Motor neuron (in vitro differentiated cells): Measurements from ENCODE around the gene BCAM. TPM values are rescaled to one million over a fixed set of nuclear protein-coding genes. Genes with fewer than 3 reads are reported as not detected.
A peak's percentile ranks its signal among the peaks of the same experiment; 100 is the strongest.
"Not testable (repeated sequence)": the region's sequence is repeated elsewhere in the genome, so short reads cannot be mapped to it uniquely, and the experiment has no call there.

Experiments
- ATAC-seq, 8 experiments: fragments of 200-7000 bp; cut with Tn5 transposase; replicated peaks in 6 of 8; 2 replicates each; pipeline ENCODE4 v1.8.0; 2021; ENCODE audit warnings: mild to moderate bottlenecking in 8 of 8, moderate library complexity in 8 of 8
- H3K27ac ChIP-seq, 2 donors: fragments of 250-450 bp; sonication (Bioruptor Pico); 2 replicates each; pipeline ENCODE4 v1.9.0; 2021; ENCODE audit warnings: antibody characterized with exemption in 2 of 2, mild to moderate bottlenecking in 2 of 2, moderate library complexity in 1 of 2
- H3K4me1 ChIP-seq, 2 donors: fragments of 250-450 bp; sonication (Bioruptor Pico); replicated peaks in 1 of 2; 2 replicates each; pipeline ENCODE4 v1.6.1; 2021; ENCODE audit warnings: antibody characterized with exemption in 2 of 2, mild to moderate bottlenecking in 2 of 2, moderate library complexity in 1 of 2
- H3K4me3 ChIP-seq, 5 donors: fragments of 250-450 bp; sonication (Bioruptor Pico); 2 replicates each; pipeline ENCODE4 v1.9.0; 2021; ENCODE audit warnings: antibody characterized with exemption in 5 of 5, mild to moderate bottlenecking in 5 of 5, moderate library complexity in 4 of 5
- WGBS, 10 experiments: fragments of 450-650 bp; shearing (Covaris generic); methylation state at CpG; one replicate each; pipeline ENCODE4 v1.0.0; 2022; 5-methylcytosine and 5-hydroxymethylcytosine counted together
- in situ Hi-C, 9 experiments: fragments of 400-800 bp; cut with MboI; loops; one replicate each; pipeline ENCODE4 v1.15.0; 2021; ENCODE audit warnings: low sequenced_read_pairs in 9 of 9, low pct_unique_long_range_greater_than_20kb in 2 of 9; ENCODE audit not compliant: unreplicated experiment in 9 of 9
- total RNA-seq, 8 experiments: library from RNA; unstranded; fragments of 300-600 nt; gene quantifications; 2 replicates each; pipeline versions ENCODE4 v1.2.3 to v1.2.4, GENCODE V29; 2022

The BCAM gene
- total RNA-seq, 8 experiments from 2014 or later = 1.7 to 10.6 (median 6.1) TPM

GRCh38 chr19:44777715-44778347, 31.1 kb upstream of the BCAM start, which contains the start of gene CBLC:
CBLC (plus strand) TSS chr19:44777890; CDS start chr19:44777932, 42 bp downstream.
- H3K4me1 ChIP-seq = no peaks in the 10 kb centered on the region
- 17% methylated on average over 2 of the region's 47 CpGs; no CpG with 5 or more reads in 9 of the 10 experiments for WGBS, 10 experiments
- in situ Hi-C loops = loop anchor here in 1 of 9 experiments (25.0 kb wide), 1 partner anchor 216 kb away; no protein-coding TSS in a partner anchor
- H3K4me3 ChIP-seq = no peak within 1 kb of the TSS
- H3K27ac ChIP-seq = no peak within 1 kb of the TSS
- peak in 6 of 8 experiments; percentile 65 to 91 (median 82) for ATAC-seq

- in situ Hi-C loops = loop anchor here in 1 of 9 experiments (25.0 kb wide), 1 partner anchor 217 kb away; no protein-coding TSS in a partner anchor
- ATAC-seq = no peak
- WGBS, 10 experiments = 89% methylated on average over 2 of the region's 2 CpGs; no CpG with 5 or more reads in 9 of the 10 experiments
- Histone ChIP-seq H3K27ac (no peak overlapping the region), H3K4me1 (no peaks in the 10 kb centered on the region), H3K4me3 (no peak overlapping the region)
Measured at GRCh38 chr19:44779150-44779549, 29.8 kb upstream of the BCAM start.

- not testable (repeated sequence) for H3K27ac ChIP-seq, H3K4me1 ChIP-seq, H3K4me3 ChIP-seq, ATAC-seq
- in situ Hi-C loops = loop anchor here in 1 of 9 experiments (10.0 to 25.0 kb wide), 2 partner anchors 53 to 219 kb away; no protein-coding TSS in a partner anchor
- no CpG with 5 or more reads among the region's 2 CpGs for WGBS, 10 experiments
Measured at GRCh38 chr19:44781694-44782093, 27.2 kb upstream of the BCAM start.

- H3K4me3 ChIP-seq = no peak overlapping the region
- in situ Hi-C loops = loop anchor here in 1 of 9 experiments (10.0 to 25.0 kb wide), 2 partner anchors 52 to 220 kb away; no protein-coding TSS in a partner anchor
- no peak for ATAC-seq
- no peaks in the 10 kb centered on the region for H3K4me1 ChIP-seq
- no peak overlapping the region for H3K27ac ChIP-seq
- 63 to 100% (median 80%) methylated on average over 1 to 4 of the region's 5 CpGs; no CpG with 5 or more reads in 3 of the 10 experiments for WGBS, 10 experiments
Measured at GRCh38 chr19:44782729-44783128, 26.2 kb upstream of the BCAM start.

- ATAC-seq = no peak
- no peak overlapping the region for H3K4me3 ChIP-seq
- in situ Hi-C loops = loop anchor here in 1 of 9 experiments (10.0 to 25.0 kb wide), 2 partner anchors 51 to 221 kb away; no protein-coding TSS in a partner anchor
- no peaks in the 10 kb centered on the region for H3K4me1 ChIP-seq
- 88 to 100% (median 90%) methylated on average over 1 to 4 of the region's 4 CpGs; no CpG with 5 or more reads in 4 of the 10 experiments for WGBS, 10 experiments
- no peak overlapping the region for H3K27ac ChIP-seq
Measured at GRCh38 chr19:44783545-44783944, 25.4 kb upstream of the BCAM start.

GRCh38 chr19:44785271-44785670, 23.6 kb upstream of the BCAM start:
- no peaks in the 10 kb centered on the region for H3K4me1 ChIP-seq
- no peak overlapping the region for H3K4me3 ChIP-seq
- WGBS, 10 experiments = 30 to 100% (median 72%) methylated on average over 1 to 3 of the region's 3 CpGs; no CpG with 5 or more reads in 4 of the 10 experiments
- no peak overlapping the region for H3K27ac ChIP-seq
- in situ Hi-C loops = loop anchor here in 1 of 9 experiments (10.0 to 25.0 kb wide), 2 partner anchors 50 to 223 kb away; no protein-coding TSS in a partner anchor
- no peak for ATAC-seq

GRCh38 chr19:44785993-44786392, 22.9 kb upstream of the BCAM start:
- in situ Hi-C loops = loop anchor here in 1 of 9 experiments (10.0 to 25.0 kb wide), 2 partner anchors 49 to 224 kb away; no protein-coding TSS in a partner anchor
- H3K4me3 ChIP-seq = no peak overlapping the region
- no peaks in the 10 kb centered on the region for H3K4me1 ChIP-seq
- WGBS, 10 experiments = 92 to 100% (median 97%) methylated on average over 3 to 10 of the region's 15 CpGs; no CpG with 5 or more reads in 3 of the 10 experiments
- no peak for ATAC-seq
- no peak overlapping the region for H3K27ac ChIP-seq

- Histone ChIP-seq H3K4me3 (no peak overlapping the region), H3K4me1 (no peaks in the 10 kb centered on the region), H3K27ac (no peak overlapping the region)
- in situ Hi-C loops = loop anchor here in 1 of 9 experiments (10.0 to 25.0 kb wide), 2 partner anchors 46 to 227 kb away; no protein-coding TSS in a partner anchor
- WGBS, 10 experiments = 0 to 100% (median 91%) methylated on average over 1 to 3 of the region's 6 CpGs; no CpG with 5 or more reads in 4 of the 10 experiments
- ATAC-seq = no peak
Measured at GRCh38 chr19:44788971-44789370, 19.9 kb upstream of the BCAM start.

GRCh38 chr19:44789943-44790483, 18.9 kb upstream of the BCAM start:
- H3K27ac ChIP-seq = no peak overlapping the region
- 35 to 100% (median 81%) methylated on average over 2 to 10 of the region's 13 CpGs; no CpG with 5 or more reads in 5 of the 10 experiments for WGBS, 10 experiments
- no peaks in the 10 kb centered on the region for H3K4me1 ChIP-seq
- in situ Hi-C loops = loop anchor here in 2 of 9 experiments (10.0 to 25.0 kb wide), 3 partner anchors 45 to 228 kb away; partner anchors contain the start of gene NECTIN2 (in 1 of the 2)
- H3K4me3 ChIP-seq = no peak overlapping the region
- no peak for ATAC-seq

GRCh38 chr19:44792281-44792680, 16.6 kb upstream of the BCAM start:
- 40 to 80% methylated on average over 1 of the region's 9 CpGs; no CpG with 5 or more reads in 8 of the 10 experiments for WGBS, 10 experiments
- no peak overlapping the region for H3K4me3 ChIP-seq
- no peaks in the 10 kb centered on the region for H3K4me1 ChIP-seq
- no peak for ATAC-seq
- no peak overlapping the region for H3K27ac ChIP-seq
- in situ Hi-C loops = loop anchor here in 2 of 9 experiments (10.0 to 25.0 kb wide), 2 partner anchors 53 to 230 kb away; partner anchors contain the start of gene NECTIN2 (in 1 of the 2)

- Histone ChIP-seq H3K4me3 (no peak overlapping the region), H3K4me1 (no peaks in the 10 kb centered on the region), H3K27ac (no peak overlapping the region)
- no peak for ATAC-seq
- in situ Hi-C loops = loop anchor here in 2 of 9 experiments (10.0 to 25.0 kb wide), 2 partner anchors 50 to 232 kb away; partner anchors contain the start of gene NECTIN2 (in 1 of the 2)
- 100% methylated on average over 1 to 2 of the region's 4 CpGs; no CpG with 5 or more reads in 5 of the 10 experiments for WGBS, 10 experiments
Measured at GRCh38 chr19:44794610-44795009, 14.3 kb upstream of the BCAM start.

GRCh38 chr19:44795398-44795987, 13.4 kb upstream of the BCAM start:
- no peak overlapping the region for H3K27ac ChIP-seq
- ATAC-seq = no peak
- in situ Hi-C loops = loop anchor here in 2 of 9 experiments (10.0 to 25.0 kb wide), 2 partner anchors 49 to 233 kb away; partner anchors contain the start of gene NECTIN2 (in 1 of the 2)
- H3K4me3 ChIP-seq = no peak overlapping the region
- no peaks in the 10 kb centered on the region for H3K4me1 ChIP-seq
- 77 to 100% (median 92%) methylated on average over 4 to 13 of the region's 13 CpGs; no CpG with 5 or more reads in 1 of the 10 experiments for WGBS, 10 experiments
